ENCODE results near the gene TIMM50.
"Not testable (repeated sequence)": the region's sequence is repeated elsewhere in the genome, so short reads cannot be mapped to it uniquely, and the experiment has no call there.

Gene TIMM50

DNA sequence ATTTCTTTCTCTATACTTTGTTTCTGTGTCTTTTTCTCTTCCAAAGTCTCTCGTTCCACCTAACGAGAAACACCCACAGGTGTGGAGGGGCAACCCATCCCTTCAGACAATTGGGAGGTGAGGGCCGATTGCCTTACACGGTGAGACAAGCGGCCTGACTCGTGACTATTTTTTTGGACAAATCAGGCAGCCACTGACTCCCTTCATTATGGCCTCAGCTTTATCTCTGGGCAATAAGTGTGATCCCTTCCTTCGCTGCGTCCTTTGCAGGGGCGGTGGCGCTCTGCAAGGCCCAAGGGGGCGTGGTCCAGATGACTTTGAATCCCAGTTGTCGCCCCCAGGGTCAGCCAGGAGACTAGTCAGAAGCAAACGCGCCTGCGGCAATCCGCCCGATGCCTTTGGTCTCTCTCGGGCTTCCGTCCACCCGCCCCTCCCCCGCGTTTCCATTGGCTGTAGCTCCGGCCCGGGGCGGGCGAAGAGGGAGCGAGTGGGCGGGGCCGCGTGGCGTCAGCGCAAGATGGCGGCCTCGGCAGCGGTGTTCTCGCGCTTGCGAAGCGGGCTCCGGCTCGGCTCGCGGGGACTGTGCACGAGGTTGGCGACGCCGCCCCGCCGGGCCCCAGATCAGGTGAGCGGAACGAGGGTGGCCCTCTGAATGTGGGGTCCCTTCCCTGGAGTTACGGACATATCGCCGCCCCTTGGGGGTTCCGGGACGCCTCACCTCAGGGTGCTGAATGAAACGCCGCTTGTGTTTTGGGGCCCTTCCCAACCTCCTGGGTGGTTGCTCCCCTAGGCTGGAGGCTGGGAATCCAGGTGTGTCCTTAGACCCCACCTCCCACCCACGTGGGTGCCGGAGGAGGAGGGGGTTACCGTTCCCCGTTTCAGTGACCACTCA lies at the start of gene TIMM50:
TIMM50 (plus strand) TSS at position 502 of the 892 bp plus-strand sequence; CDS start at position 518, 16 bp downstream.
- peak; percentile 97 for DNase-seq (ENCODE audit: low read depth)

DNA sequence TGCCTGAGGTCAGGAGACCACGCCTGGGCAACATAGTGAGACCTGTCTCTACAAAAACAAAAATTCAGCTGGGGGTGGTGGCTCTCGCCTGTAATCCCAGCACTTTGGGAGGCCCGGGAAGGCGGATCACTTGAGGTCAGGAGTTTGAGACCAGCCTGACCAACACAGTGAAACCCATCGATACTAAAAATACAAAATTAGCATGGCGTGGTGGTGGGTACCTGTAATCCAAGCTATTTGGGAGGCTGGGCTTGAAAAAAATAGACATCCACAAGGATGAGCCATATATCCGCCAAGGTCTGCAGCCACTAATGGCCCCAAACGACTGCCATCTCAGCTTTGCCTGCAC lies 48.0 kb upstream of the TIMM50 start:
- no peak for DNase-seq (ENCODE audit: low read depth)

DNA sequence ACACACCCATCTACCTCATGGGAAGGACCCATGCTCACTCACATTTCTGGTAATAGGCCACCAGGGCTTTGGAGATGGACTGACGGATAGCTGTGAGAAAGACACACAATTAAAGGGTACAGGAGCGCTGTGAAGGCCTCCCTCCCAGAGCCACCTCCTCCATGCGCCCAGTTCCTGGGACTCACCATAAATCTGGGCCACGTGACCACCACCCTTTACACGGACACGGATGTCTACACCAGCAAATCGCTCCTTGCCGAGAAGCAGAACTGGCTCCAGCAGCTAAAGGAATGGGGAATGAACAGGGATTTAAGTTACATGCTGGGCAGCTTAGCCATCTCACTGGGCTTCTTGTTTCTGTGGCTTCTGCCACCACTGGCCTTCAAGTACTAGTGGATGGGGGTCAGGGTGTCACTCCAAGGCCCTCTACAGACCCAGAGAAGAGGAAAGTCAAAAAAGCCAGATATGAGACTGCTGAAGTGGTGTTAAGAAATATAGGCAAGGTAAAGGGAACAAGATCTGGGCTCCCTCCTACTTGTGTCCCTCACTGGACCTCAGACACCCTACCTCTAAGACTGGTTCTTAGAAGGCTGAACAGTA lies 47.1 kb upstream of the TIMM50 start:
- DNase-seq (ENCODE audit: low read depth): no peak

DNA sequence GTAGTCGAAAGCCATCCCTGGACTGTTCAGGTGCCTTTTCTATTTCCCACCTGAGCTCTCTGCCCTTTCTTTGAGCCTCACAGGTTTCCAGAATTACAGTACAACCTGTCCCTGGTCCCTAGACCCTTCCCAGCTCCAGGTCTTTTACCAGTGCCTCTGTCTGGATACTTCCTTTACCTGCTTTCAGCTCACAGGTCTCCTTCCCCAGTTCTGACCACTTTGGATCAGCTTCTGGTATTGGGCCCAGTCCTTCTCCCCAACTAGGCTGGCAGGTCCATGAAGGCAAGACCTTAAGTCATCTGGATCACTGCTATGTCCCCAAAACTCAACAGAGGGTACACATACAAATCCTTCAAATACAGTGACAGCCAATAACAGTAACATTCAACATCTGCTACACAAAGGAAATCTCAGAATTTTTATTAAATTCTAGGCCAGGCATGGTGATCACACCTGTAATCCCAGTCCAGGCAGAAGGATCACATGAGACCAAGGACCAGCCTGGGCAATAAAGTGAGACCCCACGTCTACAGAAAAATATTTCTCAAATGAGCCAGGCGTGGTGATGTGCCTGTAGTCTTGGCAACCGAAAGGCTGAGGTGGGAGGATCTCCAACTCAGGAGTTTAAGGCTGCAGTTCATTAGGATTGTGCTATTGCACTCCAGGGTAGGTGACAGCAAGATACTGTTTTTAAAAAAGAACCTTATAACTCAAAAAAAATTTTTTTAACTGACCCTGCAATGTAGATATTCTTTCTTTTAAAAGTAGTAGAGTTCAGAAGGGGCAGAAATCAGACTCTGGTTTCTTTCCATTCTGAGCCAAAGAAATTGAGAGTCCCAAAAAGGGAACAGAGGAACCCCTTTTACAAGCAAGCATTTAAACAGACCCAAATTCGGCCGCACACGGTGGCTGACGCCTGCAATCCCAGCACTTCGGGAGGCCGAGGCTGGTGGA lies 46.2 kb upstream of the TIMM50 start:
- no peak for DNase-seq (ENCODE audit: low read depth)

DNA sequence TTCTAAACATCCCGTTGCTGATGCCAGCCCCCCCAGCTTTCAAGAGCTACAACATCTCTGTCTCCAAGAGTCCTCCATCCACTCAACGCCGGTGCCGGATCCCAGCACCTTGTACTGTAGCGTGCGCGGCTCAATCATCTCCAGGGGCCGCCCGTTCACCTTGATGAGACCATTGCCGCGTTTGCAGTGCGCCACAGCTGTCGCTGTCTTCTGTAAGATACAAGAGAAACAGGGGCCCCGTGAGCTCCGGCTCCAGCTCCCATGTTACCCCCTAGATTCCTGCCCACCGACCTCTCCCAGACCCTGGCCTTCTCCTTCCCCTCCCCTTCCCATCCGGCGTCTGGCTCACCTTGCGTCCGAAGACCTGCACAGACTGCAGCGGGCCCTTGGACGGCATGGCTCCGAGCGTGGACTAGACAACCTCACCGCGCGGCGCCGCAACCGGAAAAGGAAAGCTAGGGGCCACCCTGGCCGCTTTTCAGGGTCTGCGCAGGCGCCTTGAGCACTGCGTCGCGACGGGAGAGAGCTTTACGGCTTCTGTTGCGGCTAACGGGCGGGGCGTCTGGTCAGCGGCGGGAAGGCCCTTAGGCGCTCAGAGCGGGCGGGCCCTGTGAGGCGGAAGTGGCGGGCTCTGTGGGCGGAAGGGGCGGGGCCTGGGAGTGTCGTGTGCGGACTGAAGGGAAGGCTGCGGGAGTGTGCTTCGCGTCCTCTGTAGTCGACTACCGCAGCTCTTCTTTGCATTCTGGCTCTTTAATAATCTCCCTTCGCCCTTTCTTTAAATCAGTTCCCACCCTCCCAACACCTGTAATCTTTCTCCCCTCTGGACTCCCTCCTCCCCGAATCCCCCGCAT lies 44.9 kb upstream of the TIMM50 start, which contains the start of gene RPS16:
RPS16 (minus strand) TSS at position 451 of the 851 bp plus-strand sequence; CDS start at position 397, 54 bp downstream.
- DNase-seq (ENCODE audit: low read depth): peak; percentile 99

DNA sequence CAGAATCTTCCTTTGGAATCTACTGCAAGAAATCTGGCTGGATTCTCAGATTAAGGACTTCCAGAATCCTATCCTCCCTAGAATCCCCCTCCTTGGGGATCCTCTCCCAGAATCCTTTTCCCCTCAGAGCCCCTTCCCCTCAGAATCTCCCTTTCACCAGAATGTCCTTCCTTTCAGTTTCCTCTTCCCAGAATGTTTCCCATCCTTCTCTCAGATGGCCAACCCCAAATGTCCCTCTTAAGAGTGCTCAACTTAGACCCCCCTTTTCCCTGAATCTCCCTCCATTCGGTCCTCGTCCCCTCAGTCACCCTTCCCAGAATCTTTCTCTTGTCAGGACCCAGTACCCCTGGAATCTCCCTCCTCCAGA lies 44.3 kb upstream of the TIMM50 start:
- no peak for DNase-seq (ENCODE audit: low read depth)

DNA sequence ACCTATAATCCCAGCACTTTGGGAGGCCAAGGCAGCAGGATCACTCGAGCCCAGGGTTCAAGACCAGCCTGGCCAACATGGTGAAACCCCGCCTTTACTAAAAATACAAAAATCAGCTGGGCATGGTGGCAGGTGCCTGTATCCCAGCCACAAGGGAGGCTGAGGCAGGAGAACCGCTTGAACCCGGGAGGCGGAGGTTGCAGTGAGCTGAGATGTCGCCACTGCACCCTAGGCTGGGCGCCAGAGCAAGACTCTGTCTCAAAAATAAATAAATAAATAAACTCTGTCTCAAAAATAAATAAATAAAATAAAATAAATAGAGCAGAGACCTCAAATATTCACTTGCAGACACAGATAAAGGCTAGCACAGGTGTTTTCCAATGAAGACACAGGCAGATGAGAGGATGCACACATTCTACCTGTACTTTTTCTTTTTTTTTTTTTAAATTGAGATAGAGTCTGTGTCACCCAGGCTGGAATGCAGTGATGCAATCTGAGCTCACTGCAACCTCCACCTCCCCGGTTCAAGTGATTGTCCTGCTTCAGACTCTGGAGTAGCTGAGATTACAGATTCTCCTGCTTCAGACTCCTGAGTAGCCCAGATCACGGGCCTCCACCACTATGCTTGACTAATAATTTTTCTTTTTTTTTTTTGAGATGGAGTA lies 42.2 kb upstream of the TIMM50 start:
- no peak for DNase-seq (ENCODE audit: low read depth)

DNA sequence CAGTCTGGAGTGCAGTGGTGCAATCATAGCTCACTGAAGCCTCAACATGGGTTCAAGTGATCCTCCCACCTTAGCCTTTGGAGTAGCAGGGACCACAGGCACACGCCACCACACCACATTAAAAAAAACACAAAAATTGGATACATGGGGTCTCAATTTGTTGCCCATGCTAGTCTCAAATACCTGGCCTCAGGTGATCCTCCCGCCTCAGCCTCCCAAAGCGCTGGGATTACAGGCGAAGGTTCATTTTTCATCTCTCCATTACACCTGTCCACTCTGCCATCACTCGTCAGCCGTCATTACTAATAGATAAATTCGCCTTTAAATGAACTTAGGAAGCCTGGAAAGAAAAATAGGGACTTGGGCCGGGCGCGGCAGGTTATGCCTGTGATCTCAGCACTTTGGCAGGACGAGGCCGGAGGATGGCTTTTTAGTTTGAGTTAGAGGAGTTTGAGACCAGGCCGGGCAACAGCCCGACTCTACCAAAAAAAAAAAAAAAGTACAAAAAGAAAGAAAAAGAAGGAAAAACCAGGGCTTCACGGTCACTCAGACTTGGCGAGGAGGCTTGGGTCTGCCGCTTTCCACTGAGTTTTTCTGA lies 35.9 kb upstream of the TIMM50 start:
- DNase-seq (ENCODE audit: low read depth): no peak

DNA sequence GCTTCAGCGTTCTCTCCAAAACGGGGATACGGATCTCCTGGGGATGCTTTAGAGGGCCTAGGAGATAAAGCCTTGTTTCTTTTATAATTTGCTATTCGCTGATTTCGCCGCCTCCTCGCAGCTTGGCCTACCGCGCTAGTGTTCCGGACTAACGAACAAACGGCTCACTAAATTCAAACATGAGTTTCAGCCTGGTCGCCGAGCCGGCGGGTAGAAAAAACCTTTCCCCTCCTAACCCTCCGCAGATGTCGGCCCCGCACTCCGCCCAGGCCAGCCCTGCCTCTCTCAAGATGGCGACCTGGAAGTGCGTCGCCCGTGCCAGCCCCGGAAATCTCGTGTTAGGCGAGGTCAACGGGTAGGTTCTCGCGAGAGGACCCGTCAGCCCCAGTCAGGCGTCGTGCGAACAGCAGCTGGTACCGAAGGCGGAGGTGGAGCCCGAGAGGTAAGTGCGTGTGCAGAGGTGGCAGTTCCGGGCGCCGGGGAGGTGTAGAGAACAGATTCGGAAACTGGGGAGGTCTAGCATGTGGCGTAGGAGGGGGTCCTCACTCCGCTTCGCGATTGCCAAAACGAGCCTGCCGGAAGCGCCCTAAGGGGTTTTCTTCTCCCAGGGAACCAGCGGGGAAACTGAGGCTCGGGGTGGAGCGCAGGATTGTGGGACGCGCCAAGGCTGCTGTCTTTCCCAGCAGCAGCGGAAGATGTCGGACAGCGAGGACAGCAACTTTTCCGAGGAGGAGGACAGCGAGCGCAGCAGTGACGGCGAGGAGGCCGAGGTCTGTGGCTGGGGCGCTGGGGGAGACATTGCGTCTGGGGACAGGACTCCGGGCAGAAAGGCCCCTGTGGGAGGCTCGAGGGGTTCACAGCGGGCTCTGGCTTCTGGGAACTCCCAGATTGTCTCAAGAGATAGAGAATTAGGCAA lies 35.2 kb upstream of the TIMM50 start, which contains the start of gene SUPT5H:
SUPT5H (plus strand) TSS at position 387 of the 916 bp plus-strand sequence; CDS start at position 696, 309 bp downstream.
- DNase-seq (ENCODE audit: low read depth): peak; percentile 97

DNA sequence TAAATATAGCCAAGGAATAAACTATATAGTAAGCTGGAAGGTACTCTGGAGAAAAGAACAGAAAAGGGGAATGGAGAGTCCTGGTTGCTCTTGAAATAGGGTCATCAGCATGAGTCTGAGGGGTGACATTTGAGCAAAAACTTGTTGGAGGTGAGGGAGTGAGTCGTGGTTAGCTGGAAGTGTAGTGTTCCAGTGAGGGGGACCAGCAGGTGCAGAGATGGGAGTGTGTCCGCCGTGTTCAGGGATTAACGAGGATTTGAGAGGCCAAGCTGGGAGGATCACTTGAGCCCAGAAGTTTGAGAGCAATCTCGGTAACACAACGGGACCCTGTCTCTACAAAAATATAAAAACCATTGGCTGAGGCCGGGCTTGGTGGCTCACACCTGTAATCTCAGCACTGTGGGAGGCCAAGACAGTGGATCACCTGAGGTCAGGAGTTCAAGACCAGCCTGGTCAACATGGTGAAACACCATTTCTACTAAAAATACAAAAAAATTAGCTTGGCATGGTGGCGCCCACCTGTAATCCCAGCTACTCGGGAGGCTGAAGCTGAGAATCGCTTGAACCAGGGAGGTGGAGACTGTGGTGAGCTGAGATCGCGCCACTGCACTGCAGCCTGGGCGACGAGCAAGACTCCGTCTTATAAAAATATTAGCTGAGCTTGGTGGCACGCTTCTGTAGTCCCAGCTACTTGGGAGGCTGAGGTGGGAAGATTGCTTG lies 34.1 kb upstream of the TIMM50 start:
- DNase-seq (ENCODE audit: low read depth): no peak

DNA sequence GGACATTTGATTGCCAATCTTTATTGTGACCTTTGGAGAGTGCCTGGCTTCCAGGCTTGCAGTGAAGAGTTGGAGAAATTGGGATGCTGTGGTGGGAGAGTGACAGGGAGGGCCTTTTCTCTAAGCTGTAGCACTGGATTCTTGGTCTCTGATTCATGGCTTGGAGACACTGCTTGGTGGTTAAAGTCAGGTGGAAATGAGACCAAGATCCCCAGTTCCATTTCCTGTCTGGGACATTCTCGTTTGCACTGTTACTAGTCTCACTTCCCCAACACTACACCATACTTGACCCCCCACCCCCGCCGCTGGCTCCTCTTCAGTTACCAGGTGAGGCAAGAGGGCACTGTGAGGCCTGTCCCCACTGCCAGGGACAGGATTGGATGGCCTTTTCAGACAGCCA lies 32.4 kb upstream of the TIMM50 start:
- DNase-seq (ENCODE audit: low read depth): no peak

DNA sequence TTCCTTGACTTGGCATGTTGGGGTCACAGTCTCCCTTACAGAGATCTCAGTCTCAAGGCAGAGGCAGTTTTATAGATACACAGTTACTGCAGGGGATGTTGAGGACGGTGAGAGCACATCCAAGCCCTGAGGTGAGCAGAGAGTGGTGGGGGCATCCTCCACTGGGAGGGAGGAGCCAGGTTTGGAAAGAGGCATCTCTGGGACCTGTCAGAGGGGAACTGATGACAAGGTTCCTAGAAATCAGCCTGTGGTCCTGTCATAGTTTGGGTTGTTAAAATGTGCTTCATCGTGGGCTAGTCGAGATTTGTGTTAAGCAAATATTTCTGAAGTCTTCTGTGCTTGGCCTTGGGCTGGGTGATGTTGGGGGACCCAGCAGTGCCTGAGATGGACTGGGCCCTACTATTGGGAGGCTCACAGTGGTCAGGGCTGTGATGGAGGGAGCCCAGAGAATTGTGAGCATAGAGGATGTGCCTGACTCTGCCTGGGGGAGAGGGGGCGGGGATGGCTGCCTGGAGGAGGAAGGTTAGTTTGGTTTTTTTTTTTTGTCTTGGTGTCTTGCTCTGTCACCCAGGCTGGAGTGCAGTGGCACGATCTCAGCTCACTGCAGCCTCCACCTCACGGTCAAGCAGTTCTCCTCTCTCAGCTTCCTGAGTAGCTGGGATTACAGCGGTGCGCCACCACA lies 31.4 kb upstream of the TIMM50 start:
- no peak for DNase-seq (ENCODE audit: low read depth)

DNA sequence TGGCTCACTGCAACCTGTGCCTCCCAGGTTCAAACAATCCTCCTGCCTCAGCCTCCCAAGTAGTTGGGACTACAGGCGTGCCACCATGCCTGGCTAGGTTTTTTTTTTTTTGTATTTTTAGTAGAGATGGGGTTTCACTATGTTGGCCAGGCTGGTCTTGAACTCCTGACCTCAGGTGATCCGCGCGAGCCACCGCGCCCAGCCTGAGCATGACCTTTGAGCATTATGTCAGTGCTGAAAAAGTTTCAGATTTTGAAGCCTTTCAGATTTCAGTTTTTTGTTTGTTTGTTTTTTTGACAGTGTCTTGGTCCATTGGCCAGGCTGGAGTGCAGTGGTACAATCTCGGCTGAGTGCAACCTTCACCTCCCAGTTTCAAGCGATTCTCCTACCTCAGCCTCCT lies 29.4 kb upstream of the TIMM50 start:
- DNase-seq (ENCODE audit: low read depth): not testable (repeated sequence)

DNA sequence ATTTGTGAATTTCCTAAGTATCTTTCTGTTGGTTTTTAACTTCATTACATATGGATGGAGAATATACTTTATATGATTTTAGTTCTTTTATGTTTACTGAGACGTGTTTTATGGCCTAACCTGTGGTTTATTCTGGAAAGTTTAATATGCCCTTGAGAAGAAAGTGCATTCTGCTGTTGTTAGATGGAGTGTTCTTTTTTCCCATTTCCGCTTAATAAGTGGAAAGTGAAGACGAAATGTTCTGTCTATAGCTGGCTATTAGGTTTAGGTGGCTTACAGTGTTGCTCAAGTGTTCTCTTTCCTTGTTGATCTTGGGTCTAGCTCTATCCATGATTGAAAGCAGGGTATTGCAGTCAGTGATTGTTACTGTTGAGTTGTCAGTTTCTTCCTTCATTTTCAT lies 17.2 kb upstream of the TIMM50 start:
- no peak for DNase-seq (ENCODE audit: low read depth)

DNA sequence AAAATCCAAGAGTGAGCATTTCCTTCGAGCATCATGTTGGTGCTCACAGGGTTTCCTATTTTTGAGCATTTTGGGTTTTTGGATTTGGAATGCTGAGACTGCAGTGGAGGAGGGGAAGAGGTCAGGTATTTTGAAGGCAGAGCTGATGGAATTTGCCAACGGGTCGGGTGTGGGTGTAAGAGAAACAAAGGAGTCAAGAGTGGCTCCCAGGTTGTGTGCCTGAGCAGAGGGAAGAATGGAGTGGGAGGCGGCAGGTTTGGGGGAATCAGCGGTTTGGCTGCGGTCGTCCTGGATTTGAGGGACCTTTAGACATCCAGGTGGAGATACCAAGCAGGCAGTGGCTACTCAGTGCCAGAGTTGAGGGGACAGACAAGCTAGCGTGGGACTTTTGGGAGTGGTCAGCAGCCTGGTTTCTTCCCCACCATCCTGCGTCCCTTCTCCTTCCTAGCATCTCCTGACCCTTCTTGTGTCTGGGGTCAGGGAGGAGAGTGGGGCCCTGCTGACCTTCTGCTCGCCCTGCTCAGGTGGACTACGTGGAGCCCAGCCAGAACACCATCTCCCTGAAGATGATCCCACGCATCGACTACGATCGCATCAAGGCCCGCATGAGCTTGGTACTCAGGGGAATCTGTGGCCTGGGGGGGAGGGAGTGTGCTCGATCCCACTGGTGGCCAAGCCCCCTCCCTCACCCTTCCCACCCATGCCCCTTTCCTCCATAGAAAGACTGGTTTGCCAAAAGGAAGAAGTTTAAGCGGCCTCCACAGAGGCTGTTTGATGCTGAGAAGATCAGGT lies 14.5 kb upstream of the TIMM50 start:
- no peak for DNase-seq (ENCODE audit: low read depth)

DNA sequence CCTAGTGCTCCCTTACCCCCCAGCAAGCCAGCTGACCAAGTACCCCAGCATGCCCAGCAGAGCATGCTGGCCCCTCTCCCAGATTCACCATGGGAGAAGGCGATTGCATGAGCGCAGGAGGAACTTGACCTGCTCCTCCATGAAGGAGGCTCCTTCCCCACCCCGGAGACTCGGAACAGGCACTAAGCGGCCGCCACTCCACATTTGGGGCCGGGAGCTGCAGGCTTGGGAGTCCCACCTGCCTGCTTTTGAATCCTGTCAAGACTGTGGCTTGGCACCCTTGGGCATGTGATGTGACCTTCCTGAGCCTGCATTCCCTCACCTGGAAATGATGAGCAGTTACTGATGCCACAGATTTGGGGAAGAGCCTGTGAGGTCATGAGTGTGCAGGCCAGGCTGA lies 12.7 kb upstream of the TIMM50 start:
- no peak for DNase-seq (ENCODE audit: low read depth)

DNA sequence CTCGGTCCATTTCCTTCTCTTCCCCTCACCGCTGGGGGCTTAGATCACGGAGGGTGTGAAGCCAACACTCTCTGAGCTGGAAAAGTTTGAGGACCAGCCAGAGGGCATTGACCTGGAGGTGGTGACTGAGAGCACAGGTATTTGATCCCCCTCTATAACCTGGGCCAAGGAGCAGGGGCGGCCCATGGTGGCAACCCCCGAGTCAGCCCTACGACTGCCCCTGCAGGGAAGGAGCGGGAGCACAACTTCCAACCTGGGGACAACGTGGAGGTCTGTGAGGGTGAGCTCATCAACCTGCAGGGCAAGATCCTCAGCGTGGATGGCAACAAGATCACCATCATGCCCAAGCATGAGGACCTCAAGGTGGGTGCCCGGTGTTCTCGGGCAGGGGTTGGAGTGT lies 11.6 kb upstream of the TIMM50 start:
- DNase-seq (ENCODE audit: low read depth): no peak

Measured in stimulated activated CD4-positive, alpha-beta T cell treated with anti-CD3 and anti-CD28 coated beads, Interleukin-2, amount 100 ng/mL, for 4 hours (primary cell).